ENCODE data around the gene GPR143. TPM values are rescaled to one million over a fixed set of nuclear protein-coding genes. Genes with fewer than 3 reads are reported as not detected.

The GPR143 gene
- total RNA-seq, 2 donors from 2014 or later: 11.7 to 13.5 TPM

GRCh38 chrX:9678215-9678965 is 87.3 kb downstream of the GPR143 start:
- H3K27me3 Mint-ChIP-seq (ENCODE audit: insufficient read depth): no peaks in the 10 kb centered on the region
- H3K9me3 Mint-ChIP-seq: peaks cover 44% of the 10 kb centered on the region
- Histone ChIP-seq H3K9me3 (ENCODE audit: control insufficient read depth, low read length) (no peaks in the 10 kb centered on the region), H3K27me3 (ENCODE audit: control insufficient read depth, insufficient read depth, low read length, poor library complexity, severe bottlenecking) (no peaks in the 10 kb centered on the region), H3K27ac (ENCODE audit: low read depth, low read length) (no peak overlapping the region), H3K9ac (ENCODE audit: extremely low read depth, low read length, poor library complexity, severe bottlenecking) (no peak overlapping the region), H3K4me3 (ENCODE audit: low read length) (no peak overlapping the region), H3K36me3 (ENCODE audit: control insufficient read depth, insufficient read depth, low read length) (no peaks in the 10 kb centered on the region), H3K4me1 (ENCODE audit: control insufficient read depth, insufficient read depth, low read length) (no peaks in the 10 kb centered on the region)
- peaks cover 12% of the 10 kb centered on the region for H3K36me3 Mint-ChIP-seq (ENCODE audit: low read depth)
- H3K4me1 Mint-ChIP-seq: no peaks in the 10 kb centered on the region
- 97% methylated on average over 3 of the region's 3 CpGs; no CpG with 5 or more reads in 1 of the 2 experiments for WGBS, 2 experiments (ENCODE audit: insufficient coverage in 1 of 2, insufficient read length in 1 of 2)
- no peak overlapping the region for H3K4me3 Mint-ChIP-seq
- no peak overlapping the region for H3K27ac Mint-ChIP-seq
- TF ChIP-seq CTCF (conservative IDR thresholded peaks at IDR 0.05): no peak
- DNase-seq: no peak

GRCh38 chrX:9677098-9677739 is 88.4 kb downstream of the GPR143 start:
- DNase-seq: no peak
- no peaks in the 10 kb centered on the region for H3K9me3 ChIP-seq (ENCODE audit: control insufficient read depth, low read length)
- peaks cover 12% of the 10 kb centered on the region for H3K36me3 Mint-ChIP-seq (ENCODE audit: low read depth)
- no peak for TF ChIP-seq CTCF (conservative IDR thresholded peaks at IDR 0.05)
- peaks cover 47% of the 10 kb centered on the region for H3K9me3 Mint-ChIP-seq
- H3K27ac Mint-ChIP-seq: no peak overlapping the region
- no peaks in the 10 kb centered on the region for H3K4me1 ChIP-seq (ENCODE audit: control insufficient read depth, insufficient read depth, low read length)
- no peaks in the 10 kb centered on the region for H3K36me3 ChIP-seq (ENCODE audit: control insufficient read depth, insufficient read depth, low read length)
- no peak overlapping the region for H3K4me3 Mint-ChIP-seq
- H3K4me3 ChIP-seq (ENCODE audit: low read length): no peak overlapping the region
- 93 to 100% methylated on average over 1 to 4 of the region's 7 CpGs for WGBS, 2 experiments (ENCODE audit: insufficient coverage in 1 of 2, insufficient read length in 1 of 2)
- no peak overlapping the region for H3K27ac ChIP-seq (ENCODE audit: low read depth, low read length)
- H3K4me1 Mint-ChIP-seq: no peaks in the 10 kb centered on the region
- H3K27me3 Mint-ChIP-seq (ENCODE audit: insufficient read depth): no peaks in the 10 kb centered on the region
- H3K27me3 ChIP-seq (ENCODE audit: control insufficient read depth, insufficient read depth, low read length, poor library complexity, severe bottlenecking): no peaks in the 10 kb centered on the region
- H3K9ac ChIP-seq (ENCODE audit: extremely low read depth, low read length, poor library complexity, severe bottlenecking): no peak overlapping the region

GRCh38 chrX:9676738-9677097 is 88.9 kb downstream of the GPR143 start:
- TF ChIP-seq CTCF (conservative IDR thresholded peaks at IDR 0.05): no peak
- no peak overlapping the region for H3K27ac ChIP-seq (ENCODE audit: low read depth, low read length)
- no peak overlapping the region for H3K4me3 Mint-ChIP-seq
- no peak overlapping the region for H3K4me3 ChIP-seq (ENCODE audit: low read length)
- no peak overlapping the region for H3K27ac Mint-ChIP-seq
- H3K27me3 Mint-ChIP-seq (ENCODE audit: insufficient read depth): no peaks in the 10 kb centered on the region
- no peaks in the 10 kb centered on the region for H3K9me3 ChIP-seq (ENCODE audit: control insufficient read depth, low read length)
- no peaks in the 10 kb centered on the region for H3K36me3 ChIP-seq (ENCODE audit: control insufficient read depth, insufficient read depth, low read length)
- H3K4me1 ChIP-seq (ENCODE audit: control insufficient read depth, insufficient read depth, low read length): no peaks in the 10 kb centered on the region
- H3K4me1 Mint-ChIP-seq: no peaks in the 10 kb centered on the region
- DNase-seq: no peak
- no peak overlapping the region for H3K9ac ChIP-seq (ENCODE audit: extremely low read depth, low read length, poor library complexity, severe bottlenecking)
- peaks cover 49% of the 10 kb centered on the region for H3K9me3 Mint-ChIP-seq
- H3K36me3 Mint-ChIP-seq (ENCODE audit: low read depth): peaks cover 13% of the 10 kb centered on the region
- no peaks in the 10 kb centered on the region for H3K27me3 ChIP-seq (ENCODE audit: control insufficient read depth, insufficient read depth, low read length, poor library complexity, severe bottlenecking)
- WGBS, 2 experiments (ENCODE audit: insufficient coverage in 1 of 2, insufficient read length in 1 of 2): 87 to 95% methylated on average over 3 to 5 of the region's 6 CpGs

Data from endodermal cell (in vitro differentiated cells).